ENCODE measurements around the gene PPP1R14C. TPM values are rescaled to one million over a fixed set of nuclear protein-coding genes. Genes with fewer than 3 reads are reported as not detected.

Gene PPP1R14C
- total RNA-seq, 4 donors from 2014 or later: 2.1 to 2.9 TPM; not detected in 2

GRCh38 chr6:150228072-150228733 is 85.4 kb downstream of the PPP1R14C start:
- H3K9me3 ChIP-seq: no peaks in the 10 kb centered on the region
- no peaks in the 10 kb centered on the region for H3K4me1 ChIP-seq
- TF ChIP-seq, protein P1, sequence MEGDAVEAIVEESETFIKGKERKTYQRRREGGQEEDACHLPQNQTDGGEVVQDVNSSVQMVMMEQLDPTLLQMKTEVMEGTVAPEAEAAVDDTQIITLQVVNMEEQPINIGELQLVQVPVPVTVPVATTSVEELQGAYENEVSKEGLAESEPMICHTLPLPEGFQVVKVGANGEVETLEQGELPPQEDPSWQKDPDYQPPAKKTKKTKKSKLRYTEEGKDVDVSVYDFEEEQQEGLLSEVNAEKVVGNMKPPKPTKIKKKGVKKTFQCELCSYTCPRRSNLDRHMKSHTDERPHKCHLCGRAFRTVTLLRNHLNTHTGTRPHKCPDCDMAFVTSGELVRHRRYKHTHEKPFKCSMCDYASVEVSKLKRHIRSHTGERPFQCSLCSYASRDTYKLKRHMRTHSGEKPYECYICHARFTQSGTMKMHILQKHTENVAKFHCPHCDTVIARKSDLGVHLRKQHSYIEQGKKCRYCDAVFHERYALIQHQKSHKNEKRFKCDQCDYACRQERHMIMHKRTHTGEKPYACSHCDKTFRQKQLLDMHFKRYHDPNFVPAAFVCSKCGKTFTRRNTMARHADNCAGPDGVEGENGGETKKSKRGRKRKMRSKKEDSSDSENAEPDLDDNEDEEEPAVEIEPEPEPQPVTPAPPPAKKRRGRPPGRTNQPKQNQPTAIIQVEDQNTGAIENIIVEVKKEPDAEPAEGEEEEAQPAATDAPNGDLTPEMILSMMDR (IDR thresholded peaks at IDR 0.05): no peak
- no peak for TF ChIP-seq POLR2A (IDR thresholded peaks at IDR 0.05)
- no peaks in the 10 kb centered on the region for H3K27me3 ChIP-seq
- H3K4me3 ChIP-seq: no peak overlapping the region
- no peak overlapping the region for H3K27ac ChIP-seq
- intact Hi-C loops (cut with DNase I; ENCODE audit: low total_unique reads): no loop called here
- DNase-seq: no peak
- H3K36me3 ChIP-seq: no peaks in the 10 kb centered on the region

DNA sequence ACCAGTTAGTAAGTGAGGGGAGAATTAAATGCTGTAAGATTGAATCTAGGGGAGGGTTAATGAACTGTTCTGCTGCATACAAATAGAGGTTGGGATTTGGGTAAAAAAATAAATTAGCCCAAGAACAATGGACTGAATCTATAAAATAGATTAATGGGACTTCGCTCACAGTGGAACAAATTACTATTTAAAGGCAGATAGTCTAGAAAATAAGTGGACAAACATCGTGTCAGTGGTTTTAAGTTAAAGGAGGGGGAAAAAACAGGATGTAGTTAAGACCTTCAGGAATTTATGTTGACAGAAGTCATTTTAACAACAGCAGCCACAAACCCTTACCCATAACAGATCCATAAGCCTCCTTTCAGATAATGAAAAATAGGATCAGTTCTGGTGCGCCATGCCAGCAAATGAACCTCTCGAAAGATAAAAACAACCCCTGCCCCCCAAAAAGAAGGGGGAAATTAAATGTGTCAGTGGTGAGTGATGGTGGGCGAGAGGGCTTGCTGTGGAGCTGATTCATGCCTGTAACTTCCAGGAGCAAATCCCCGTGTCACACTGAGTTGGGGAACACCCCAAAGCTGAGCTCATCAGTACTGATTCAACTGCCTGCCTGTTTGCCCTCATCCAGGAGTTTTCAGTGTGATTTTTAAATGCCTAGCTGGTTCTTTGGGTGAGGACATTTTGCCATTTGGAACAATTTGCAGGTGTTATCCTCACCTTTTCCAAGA is 86.8 kb downstream of the PPP1R14C start:
- Histone ChIP-seq H3K36me3 (no peaks in the 10 kb centered on the region), H3K27ac (no peak overlapping the region), H3K27me3 (no peaks in the 10 kb centered on the region), H3K9me3 (no peaks in the 10 kb centered on the region), H3K4me1 (no peaks in the 10 kb centered on the region), H3K4me3 (no peak overlapping the region)
- intact Hi-C loops (cut with DNase I; ENCODE audit: low total_unique reads): no loop called here
- no peak for DNase-seq
- TF ChIP-seq, protein P1 (IDR thresholded peaks at IDR 0.05): no peak
- TF ChIP-seq POLR2A (IDR thresholded peaks at IDR 0.05): no peak

GRCh38 chr6:150230164-150230561 is 87.3 kb downstream of the PPP1R14C start:
- no peak overlapping the region for H3K4me3 ChIP-seq
- no peak for DNase-seq
- no peak overlapping the region for H3K27ac ChIP-seq
- no peaks in the 10 kb centered on the region for H3K36me3 ChIP-seq
- TF ChIP-seq, protein P1 (IDR thresholded peaks at IDR 0.05): no peak
- TF ChIP-seq POLR2A (IDR thresholded peaks at IDR 0.05): no peak
- H3K4me1 ChIP-seq: no peaks in the 10 kb centered on the region
- intact Hi-C loops (cut with DNase I; ENCODE audit: low total_unique reads): no loop called here
- no peaks in the 10 kb centered on the region for H3K9me3 ChIP-seq
- H3K27me3 ChIP-seq: no peaks in the 10 kb centered on the region

DNA sequence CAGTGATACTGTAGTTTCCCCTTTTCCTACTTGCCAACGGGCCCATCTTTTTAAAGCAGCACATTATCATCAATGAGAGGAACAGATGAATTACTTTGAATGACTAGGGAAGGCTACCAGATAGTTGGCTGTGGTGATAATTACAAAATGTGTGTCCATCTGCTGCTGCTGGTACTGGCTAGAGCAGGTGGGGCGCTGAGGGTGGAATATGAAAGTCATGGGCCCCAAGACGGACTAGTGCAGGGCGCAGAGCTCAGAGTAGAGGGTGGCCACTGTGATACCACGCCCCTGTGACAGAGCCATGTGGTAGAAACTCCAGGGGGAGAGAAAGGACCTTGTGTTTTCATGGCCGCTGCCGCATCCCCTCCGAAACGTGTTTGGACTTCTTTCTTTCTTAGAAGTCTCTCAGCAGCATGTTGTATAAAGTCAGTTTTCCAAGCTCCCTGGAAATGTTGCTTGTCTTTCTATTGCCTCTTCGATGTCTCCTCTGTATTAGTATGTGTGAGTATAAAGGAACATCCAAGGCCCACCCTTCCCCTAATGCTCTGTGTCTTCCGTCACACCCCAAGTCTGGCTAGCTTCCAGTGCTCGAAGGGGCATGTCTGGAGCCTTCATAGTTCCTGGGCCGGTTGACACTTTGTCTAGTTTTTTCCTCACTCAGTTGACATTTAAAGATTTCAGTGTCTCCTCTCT is 88.1 kb downstream of the PPP1R14C start:
- no peak for DNase-seq
- H3K27me3 ChIP-seq: no peaks in the 10 kb centered on the region

More for the DNA sequence above, 88.1 kb downstream of the PPP1R14C start:
- TF ChIP-seq, protein P1 (IDR thresholded peaks at IDR 0.05): no peak
- TF ChIP-seq POLR2A (IDR thresholded peaks at IDR 0.05): no peak
- no peaks in the 10 kb centered on the region for H3K9me3 ChIP-seq
- H3K36me3 ChIP-seq: no peaks in the 10 kb centered on the region
- H3K4me3 ChIP-seq: no peak overlapping the region
- H3K27ac ChIP-seq: no peak overlapping the region
- H3K4me1 ChIP-seq: no peaks in the 10 kb centered on the region
- intact Hi-C loops (cut with DNase I; ENCODE audit: low total_unique reads): no loop called here

Measured in uterus (tissue), 4 donors.